ENCODE data around the gene TMOD3.
"Not testable (repeated sequence)": the region's sequence is repeated elsewhere in the genome, so short reads cannot be mapped to it uniquely, and the experiment has no call there.

Gene TMOD3

GRCh38 chr15:51829376-51830275, at the start of gene TMOD3:
Gene TMOD3 (plus strand): TSS chr15:51829653. CDS start chr15:51862885, 33,232 bp downstream.
- DNase-seq: peak; percentile 94

- DNase-seq: no peak
These were observed 48.8 kb upstream of the TMOD3 start for GRCh38 chr15:51780636-51781035.

- DNase-seq: no peak
These were observed 47.9 kb upstream of the TMOD3 start for GRCh38 chr15:51781506-51781905.

- peak; percentile 76 for DNase-seq
These were observed 47.0 kb upstream of the TMOD3 start for GRCh38 chr15:51782357-51782896.

- DNase-seq: no peak
These were observed 45.5 kb upstream of the TMOD3 start for GRCh38 chr15:51783967-51784366.

GRCh38 chr15:51787130-51787529, 42.3 kb upstream of the TMOD3 start:
- DNase-seq: not testable (repeated sequence)

GRCh38 chr15:51792474-51792873, 37.0 kb upstream of the TMOD3 start:
- DNase-seq: not testable (repeated sequence)

GRCh38 chr15:51793521-51794305, 35.7 kb upstream of the TMOD3 start:
- DNase-seq: peak; percentile 13

- no peak for DNase-seq
These were observed 32.5 kb upstream of the TMOD3 start for GRCh38 chr15:51796847-51797401.

- no peak for DNase-seq
These were observed 31.2 kb upstream of the TMOD3 start for GRCh38 chr15:51798281-51798680.

GRCh38 chr15:51799282-51800252, 29.9 kb upstream of the TMOD3 start:
- DNase-seq: no peak

GRCh38 chr15:51801391-51801835, 28.0 kb upstream of the TMOD3 start:
- DNase-seq: peak; percentile 17

GRCh38 chr15:51802593-51802992, 26.9 kb upstream of the TMOD3 start:
- no peak for DNase-seq

- DNase-seq: peak; percentile 27
These were observed 25.5 kb upstream of the TMOD3 start for GRCh38 chr15:51803965-51804364.

GRCh38 chr15:51806123-51806522, 23.3 kb upstream of the TMOD3 start:
- DNase-seq: peak; percentile 29

GRCh38 chr15:51809457-51809856, 20.0 kb upstream of the TMOD3 start:
- no peak for DNase-seq

- no peak for DNase-seq
These were observed 16.9 kb upstream of the TMOD3 start for GRCh38 chr15:51812598-51812997.

- DNase-seq: no peak
These were observed 14.8 kb upstream of the TMOD3 start for GRCh38 chr15:51814606-51815005.

GRCh38 chr15:51816611-51817010, 12.8 kb upstream of the TMOD3 start:
- DNase-seq: no peak

GRCh38 chr15:51818150-51818549, 11.3 kb upstream of the TMOD3 start:
- no peak for DNase-seq

- DNase-seq: no peak
These were observed 3.8 kb upstream of the TMOD3 start for GRCh38 chr15:51825698-51826097.
